ENCODE results near the gene OR2M5.

Gene OR2M5

GRCh38 chr1:248164031-248164430, 19.1 kb downstream of the OR2M5 start:
- POLR2A ChIA-PET: no interaction called here
- TF ChIP-seq CTCF (IDR thresholded peaks at IDR 0.05; ENCODE audit: insufficient read depth, low read length, missing control alignments): no peak

GRCh38 chr1:248165186-248165585, 20.2 kb downstream of the OR2M5 start:
- no peak for TF ChIP-seq CTCF (IDR thresholded peaks at IDR 0.05; ENCODE audit: insufficient read depth, low read length, missing control alignments)
- ChIA-PET CTCF (no interaction called here), POLR2A (no interaction called here)
- DNase-seq (ENCODE audit: low read depth, low spot score): no peak
- H3K4me3 ChIP-seq (ENCODE audit: low read depth, low read length): no peak overlapping the region

More at GRCh38 chr1:248164031-248164430, 19.1 kb downstream of the OR2M5 start:
- H3K4me3 ChIP-seq (ENCODE audit: low read depth, low read length): no peak overlapping the region
- CTCF ChIA-PET: no interaction called here
- no peak for DNase-seq (ENCODE audit: low read depth, low spot score)

- DNase-seq (ENCODE audit: low read depth, low spot score): no peak
- H3K4me3 ChIP-seq (ENCODE audit: low read depth, low read length): no peak within 1 kb of the TSS
- no peak for TF ChIP-seq CTCF (IDR thresholded peaks at IDR 0.05; ENCODE audit: insufficient read depth, low read length, missing control alignments)
- CTCF ChIA-PET: no interaction called here
- POLR2A ChIA-PET: no interaction called here
Observed at GRCh38 chr1:248174521-248174920, 29.6 kb downstream of the OR2M5 start, which contains the start of gene OR2M2. OR2M2 (plus strand) TSS chr1:248174821; CDS start chr1:248179986, 5,165 bp downstream.

- DNase-seq (ENCODE audit: low read depth, low spot score): no peak
- ChIA-PET POLR2A (no interaction called here), CTCF (no interaction called here)
- no peak overlapping the region for H3K4me3 ChIP-seq (ENCODE audit: low read depth, low read length)
- TF ChIP-seq CTCF (IDR thresholded peaks at IDR 0.05; ENCODE audit: insufficient read depth, low read length, missing control alignments): no peak
Observed at GRCh38 chr1:248183996-248184395, 39.0 kb downstream of the OR2M5 start.

GRCh38 chr1:248187363-248187762, 42.4 kb downstream of the OR2M5 start:
- ChIA-PET POLR2A (no interaction called here), CTCF (no interaction called here)
- H3K4me3 ChIP-seq (ENCODE audit: low read depth, low read length): no peak overlapping the region
- DNase-seq (ENCODE audit: low read depth, low spot score): no peak
- no peak for TF ChIP-seq CTCF (IDR thresholded peaks at IDR 0.05; ENCODE audit: insufficient read depth, low read length, missing control alignments)

- no peak for TF ChIP-seq CTCF (IDR thresholded peaks at IDR 0.05; ENCODE audit: insufficient read depth, low read length, missing control alignments)
- POLR2A ChIA-PET: no interaction called here
- CTCF ChIA-PET: no interaction called here
- no peak for DNase-seq (ENCODE audit: low read depth, low spot score)
- H3K4me3 ChIP-seq (ENCODE audit: low read depth, low read length): no peak overlapping the region
Observed at GRCh38 chr1:248189026-248189425, 44.1 kb downstream of the OR2M5 start.
